Stimulated activated CD8-positive, alpha-beta memory T cell treated with anti-CD3 and anti-CD28 coated beads, Interleukin-15, amount 100 ng/mL, for 48 hours (primary cell): ENCODE results near the gene RGS3.

Experiments used
- DNase-seq, 2 donors: peaks; one replicate each; pipeline ENCODE4 v3.0.0-alpha.2; 2020; ENCODE audit warnings: low read depth in 2 of 2

Gene RGS3

GRCh38 chr9:113585085-113585442, 121.5 kb downstream of the RGS3 start:
- no peak for DNase-seq

- no peak for DNase-seq
Observed at GRCh38 chr9:113585555-113585954, 122.0 kb downstream of the RGS3 start.

GRCh38 chr9:113587471-113588031, 124.0 kb downstream of the RGS3 start:
- no peak for DNase-seq

- no peak for DNase-seq
Observed at GRCh38 chr9:113588242-113588810, 124.8 kb downstream of the RGS3 start.

- DNase-seq, result no peak
Observed at GRCh38 chr9:113588936-113589335, 125.4 kb downstream of the RGS3 start.

- no peak for DNase-seq
Observed at GRCh38 chr9:113589407-113589806, 125.9 kb downstream of the RGS3 start.

GRCh38 chr9:113589890-113590289, 126.4 kb downstream of the RGS3 start:
- no peak for DNase-seq

- DNase-seq, result no peak
Observed at GRCh38 chr9:113590389-113590788, 126.9 kb downstream of the RGS3 start.

GRCh38 chr9:113590991-113591898, 127.7 kb downstream of the RGS3 start:
- peak; percentile 56 to 59 for DNase-seq

- DNase-seq, result no peak
Observed at GRCh38 chr9:113591899-113592625, 128.5 kb downstream of the RGS3 start.

GRCh38 chr9:113592876-113593575, 129.5 kb downstream of the RGS3 start:
- no peak for DNase-seq

- DNase-seq, result no peak
Observed at GRCh38 chr9:113593682-113594281, 130.3 kb downstream of the RGS3 start.

GRCh38 chr9:113594484-113595299, 131.2 kb downstream of the RGS3 start:
- no peak for DNase-seq

- DNase-seq, result no peak
Observed at GRCh38 chr9:113596616-113597320, 133.2 kb downstream of the RGS3 start.

GRCh38 chr9:113597390-113598241, 134.1 kb downstream of the RGS3 start:
- no peak for DNase-seq

GRCh38 chr9:113598451-113598850, 134.9 kb downstream of the RGS3 start:
- DNase-seq, result no peak

GRCh38 chr9:113598883-113599282, 135.4 kb downstream of the RGS3 start:
- DNase-seq, result no peak

- no peak for DNase-seq
Observed at GRCh38 chr9:113599646-113600022, 136.1 kb downstream of the RGS3 start.
